ENCODE measurements around the gene SMC6.

- TF ChIP-seq CTCF (IDR thresholded peaks at IDR 0.05) (no peak), CREM (CRISPR knock-in tag; IDR thresholded peaks at IDR 0.05) (no peak), CREB1 (CRISPR knock-in tag; IDR thresholded peaks at IDR 0.05) (no peak), IRF1 (CRISPR knock-in tag; IDR thresholded peaks at IDR 0.05) (no peak), NR1H2 (CRISPR knock-in tag; IDR thresholded peaks at IDR 0.05) (no peak), ZNF512 (CRISPR knock-in tag; IDR thresholded peaks at IDR 0.05; ENCODE audit: borderline replicate concordance) (no peak)
Observed at GRCh38 chr2:17690776-17691175, 62.8 kb downstream of the SMC6 start.
